PC-3 (cell line): ENCODE results near the gene BORCS8.

Experiments used
- CTCF ChIP-seq: fragments of 300-600 bp; sonication (generic); conservative IDR thresholded peaks from 2 replicates; pipeline ENCODE4 v1.5.1; 2017; ENCODE audit warnings: antibody characterized with exemption, low read depth, mild to moderate bottlenecking, low read length
- EZH2phosphoT487 ChIP-seq: fragments of 300-600 bp; sonication (generic); IDR thresholded peaks from 2 replicates; pipeline ENCODE4 v1.6.1; 2018; ENCODE audit warnings: mild to moderate bottlenecking, antibody characterized with exemption, low read length, borderline replicate concordance

- TF ChIP-seq CTCF (no peak), EZH2phosphoT487 (no peak)
These were observed 40.5 kb downstream of the BORCS8 start for GRCh38 chr19:19151418-19151817.
